Panc1 (cell line): ENCODE results near the gene NEFH.

Experiments
- CTCF ChIP-seq: fragments of 450-650 bp; IDR thresholded peaks from 2 replicates; pipeline ENCODE4 v1.5.1; 2017; ENCODE audit warnings: mild to moderate bottlenecking
- POLR2AphosphoS5 ChIP-seq: IDR thresholded peaks from 2 replicates; pipeline ENCODE4 v1.6.1; 2012; ENCODE audit warnings: mild to moderate bottlenecking, low read depth, low read length, moderate library complexity
- REST ChIP-seq, 2 experiments: IDR thresholded peaks; 2 replicates each; pipeline ENCODE4 v1.6.1; 2011 to 2012; ENCODE audit warnings: low read depth in 2 of 2, control low read depth in 1 of 2, low read length in 1 of 2, mild to moderate bottlenecking in 1 of 2, moderate library complexity in 1 of 2; ENCODE audit not compliant: insufficient read depth in 1 of 2
- SIN3A ChIP-seq: IDR thresholded peaks from 2 replicates; pipeline ENCODE4 v1.6.1; 2012; ENCODE audit warnings: low read depth, mild to moderate bottlenecking, low read length, moderate library complexity, borderline replicate concordance; ENCODE audit not compliant: insufficient read depth
- TCF7L2 ChIP-seq: IDR thresholded peaks from 2 replicates; pipeline ENCODE4 v1.6.1; 2011; ENCODE audit warnings: mild to moderate bottlenecking, low read depth, low read length, inconsistent platforms

DNA sequence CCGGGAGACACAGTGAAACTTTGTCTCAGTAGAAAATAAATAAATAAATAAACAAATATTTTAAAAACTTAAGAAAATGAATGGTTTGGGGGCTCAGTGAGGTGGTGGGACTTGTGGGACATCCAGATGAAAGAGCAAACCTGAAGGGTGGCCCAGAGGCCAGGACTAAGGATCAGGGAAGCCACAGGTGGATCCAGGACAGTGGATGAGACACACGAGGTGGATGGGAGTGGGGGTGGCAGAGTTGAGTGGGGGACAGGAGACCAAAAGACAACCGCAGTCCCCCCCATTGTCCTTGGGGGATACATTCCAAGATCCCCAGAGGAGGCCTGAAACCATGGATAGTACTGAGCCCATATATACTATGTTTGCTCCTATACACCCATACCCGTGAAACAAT, 34.5 kb upstream of the NEFH start:
- TF ChIP-seq CTCF (no peak), SIN3A (no peak), TCF7L2 (no peak), POLR2AphosphoS5 (no peak), REST (IDR thresholded peaks at IDR 0.05; ENCODE audit: insufficient read depth in 1 of 2, low read depth in 2 of 2, low read length in 1 of 2) (no peak)
